ENCODE data around the gene TMEM141.
"Not testable (repeated sequence)": the region's sequence is repeated elsewhere in the genome, so short reads cannot be mapped to it uniquely, and the experiment has no call there.

GRCh38 chr9:136796775-136797347 lies 5.7 kb downstream of the TMEM141 start:
- not testable (repeated sequence) for TF ChIP-seq CTCF, POLR2A (IDR thresholded peaks at IDR 0.05)

Data from thyroid gland (tissue), 4 donors.